ENCODE data around the gene WBP1L.

Gene WBP1L

DNA sequence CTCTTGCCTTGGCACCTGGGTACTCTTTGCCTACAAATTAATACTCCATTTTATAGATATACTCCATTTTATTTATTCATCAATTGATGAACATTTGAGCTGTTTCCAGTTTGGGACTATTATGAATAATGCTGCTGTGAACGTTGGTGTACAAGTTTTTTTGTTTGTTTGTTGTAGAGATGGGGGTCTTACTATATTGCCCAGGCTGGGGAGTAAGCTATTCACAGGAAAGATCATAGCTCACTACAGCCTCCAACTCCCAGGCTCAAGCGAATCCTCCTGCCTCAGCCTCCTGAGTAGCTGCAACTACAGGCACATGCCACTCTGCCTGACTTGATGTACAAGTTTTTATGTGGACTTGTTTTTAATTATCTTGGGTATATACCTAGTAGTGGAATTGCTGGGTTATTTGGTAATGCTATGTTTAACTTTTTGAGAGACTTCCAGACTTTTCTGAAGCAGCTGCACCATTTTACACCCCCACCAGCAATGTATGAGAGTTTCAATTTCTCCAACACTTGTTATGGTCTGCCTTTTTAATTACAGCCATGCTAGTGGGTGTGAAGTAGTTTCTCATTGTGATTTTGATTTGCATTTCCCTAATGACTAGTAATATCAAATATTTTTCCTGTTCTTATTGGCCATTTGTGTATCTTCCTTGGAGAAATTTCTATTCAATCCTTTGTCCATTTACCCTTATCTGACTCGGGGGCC is 15.9 kb downstream of the WBP1L start:
- DNase-seq, result no peak

DNA sequence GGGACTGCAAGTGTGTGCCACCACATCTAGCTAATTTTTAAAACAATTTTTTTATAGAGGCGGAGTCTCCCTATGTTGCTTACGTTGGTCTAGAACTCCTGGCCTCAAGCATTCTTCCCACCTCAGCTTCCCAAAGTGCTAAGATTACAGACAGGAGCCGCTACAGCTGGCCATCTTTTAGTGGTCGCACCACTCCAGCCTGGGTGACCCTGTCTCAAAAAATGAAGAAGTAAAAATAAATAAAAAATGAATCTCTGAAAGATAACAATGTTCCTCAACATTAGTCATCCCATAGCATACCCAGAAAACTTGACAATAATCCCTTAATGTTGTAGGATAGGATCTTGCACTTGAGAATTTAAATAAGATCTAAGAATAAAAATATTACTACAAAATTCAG is 18.2 kb downstream of the WBP1L start:
- DNase-seq, result no peak

DNA sequence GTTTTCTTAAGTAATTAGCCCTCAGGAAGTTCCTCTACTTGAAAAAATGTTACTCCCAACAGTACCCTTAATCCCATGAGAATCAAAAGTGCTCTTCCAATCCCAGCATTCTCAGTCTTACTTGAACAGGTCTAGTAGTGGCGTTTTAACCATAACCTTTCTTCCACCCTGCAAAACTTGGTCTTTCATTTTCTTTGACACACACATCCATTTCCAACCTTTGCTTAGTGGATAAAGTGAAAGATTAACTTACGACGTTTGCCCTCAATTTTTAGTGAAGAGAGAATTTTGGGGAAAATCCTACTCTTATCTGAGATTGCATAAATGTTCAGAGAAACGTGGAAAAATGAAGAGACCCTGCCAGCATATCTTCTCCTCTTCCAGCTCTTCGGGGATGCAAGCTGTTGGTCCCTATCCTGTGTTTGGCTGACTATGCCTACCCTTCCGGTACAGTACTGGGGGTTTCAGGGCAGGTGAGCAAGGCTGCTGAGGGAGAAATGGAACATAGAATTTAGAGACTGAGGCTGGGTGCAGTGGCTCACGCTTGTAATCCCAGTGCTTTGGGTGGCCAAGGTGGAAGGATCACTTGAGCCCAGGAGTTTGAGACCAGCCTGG is 18.8 kb downstream of the WBP1L start:
- DNase-seq, result no peak

DNA sequence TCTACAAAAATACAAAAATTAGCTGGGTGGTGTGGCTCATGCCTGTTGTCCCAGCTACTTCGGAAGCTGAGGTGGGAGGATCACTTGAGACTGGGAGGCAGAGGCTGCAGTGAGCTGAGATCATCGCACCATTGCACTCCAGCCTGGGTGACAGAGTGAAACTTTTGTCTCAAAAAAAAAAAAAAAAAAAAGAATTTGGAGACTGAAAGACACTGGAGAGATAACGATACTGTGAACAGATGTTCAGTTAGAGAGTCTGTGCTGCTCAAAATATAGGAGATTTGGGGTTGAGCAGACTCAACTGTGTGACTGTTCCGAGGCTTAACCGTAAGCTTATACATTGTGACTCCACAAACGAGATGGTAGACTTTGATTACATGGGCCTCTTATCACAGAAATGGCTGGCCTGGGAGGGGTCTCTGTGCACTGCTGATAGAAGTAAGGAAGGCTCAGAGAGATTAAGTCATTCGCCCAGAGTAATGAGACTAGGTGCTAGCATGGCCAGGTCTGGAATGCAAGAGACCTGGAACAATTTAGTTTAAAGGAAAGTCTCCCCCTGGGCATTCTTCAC is 19.4 kb downstream of the WBP1L start:
- no peak for DNase-seq

DNA sequence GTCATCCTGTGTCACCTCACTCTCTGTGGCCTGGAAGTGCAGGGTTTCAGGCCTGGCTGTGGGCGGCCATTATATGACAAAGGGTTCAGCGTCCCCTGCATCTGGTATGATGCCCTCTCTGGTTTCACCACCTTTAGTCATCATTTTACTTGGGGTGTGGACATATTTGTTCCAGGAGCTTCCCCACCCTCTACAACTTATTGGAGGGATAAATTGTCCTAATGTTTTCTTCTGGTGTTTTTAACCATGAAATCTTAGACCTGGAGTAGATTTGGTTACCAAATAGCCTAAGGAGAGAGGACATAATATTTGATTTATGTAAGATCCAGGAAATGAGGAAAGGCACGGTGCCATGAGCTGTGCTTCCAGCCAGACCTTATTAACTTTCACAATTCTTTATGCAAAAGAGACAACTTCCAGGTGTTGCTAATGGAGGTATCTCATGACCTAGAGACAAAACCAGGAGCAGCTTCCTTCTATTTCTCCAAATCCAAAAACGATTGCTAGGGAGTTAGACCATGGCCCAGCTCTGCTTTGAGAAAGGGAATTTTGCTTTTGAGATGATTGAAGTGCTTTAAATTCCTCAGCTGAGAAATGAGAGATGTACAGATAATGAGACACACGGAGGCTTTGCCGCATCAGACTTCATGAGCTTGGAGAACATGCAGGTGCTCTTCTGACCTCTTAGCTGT is 20.9 kb downstream of the WBP1L start:
- no peak for DNase-seq

DNA sequence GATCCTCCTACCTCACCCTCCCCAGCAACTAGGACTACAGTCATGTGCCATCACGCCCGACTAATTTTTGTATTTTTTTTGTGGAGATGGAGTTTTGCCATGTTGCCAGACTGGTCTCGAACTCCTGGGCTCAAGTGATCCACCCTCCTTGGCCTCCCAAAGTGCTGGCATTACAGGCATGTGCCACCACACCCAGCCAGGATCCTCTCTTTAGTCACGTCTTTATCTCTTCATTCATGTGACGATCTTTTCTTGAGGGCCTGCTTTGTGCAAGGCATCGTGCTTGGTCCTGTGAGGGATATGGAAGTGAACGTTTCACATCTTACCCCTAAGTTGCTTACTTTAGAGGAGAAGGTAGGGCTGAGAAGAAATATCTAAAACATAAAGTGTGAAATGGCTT is 21.6 kb downstream of the WBP1L start:
- DNase-seq, result no peak

DNA sequence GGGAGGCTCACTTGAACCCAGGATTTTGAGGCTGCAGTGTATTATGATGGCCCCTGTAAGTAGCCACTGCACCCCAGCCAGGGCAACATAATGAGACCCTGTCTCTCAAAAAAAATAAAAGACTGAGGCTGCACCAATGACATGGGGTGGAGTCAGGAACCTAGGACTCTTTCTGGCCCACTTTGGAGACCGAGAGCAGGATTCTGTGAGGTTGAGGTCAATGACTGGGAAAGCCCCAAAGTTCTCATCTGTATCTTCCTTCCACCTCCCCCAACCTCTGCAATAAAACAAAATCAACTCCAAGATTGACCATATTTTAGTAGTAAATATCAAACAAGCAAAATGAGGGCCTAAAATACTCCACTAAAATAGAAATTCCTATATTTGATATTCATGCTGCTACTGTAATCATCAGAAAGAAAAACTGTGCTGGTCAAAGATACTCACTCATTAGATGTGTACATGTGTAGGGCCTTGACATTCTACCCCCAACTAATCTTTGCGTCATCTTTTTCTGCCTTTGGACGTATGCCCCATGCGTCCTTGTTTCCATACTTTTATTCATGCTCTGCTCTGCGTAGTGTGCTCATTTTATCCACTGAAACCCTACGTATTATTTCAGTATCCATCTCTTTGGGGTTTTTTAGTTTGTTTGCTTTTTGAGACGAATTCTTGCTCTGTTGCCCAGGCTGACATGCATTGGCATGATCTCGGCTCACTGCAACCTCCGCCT is 23.8 kb downstream of the WBP1L start:
- no peak for DNase-seq

DNA sequence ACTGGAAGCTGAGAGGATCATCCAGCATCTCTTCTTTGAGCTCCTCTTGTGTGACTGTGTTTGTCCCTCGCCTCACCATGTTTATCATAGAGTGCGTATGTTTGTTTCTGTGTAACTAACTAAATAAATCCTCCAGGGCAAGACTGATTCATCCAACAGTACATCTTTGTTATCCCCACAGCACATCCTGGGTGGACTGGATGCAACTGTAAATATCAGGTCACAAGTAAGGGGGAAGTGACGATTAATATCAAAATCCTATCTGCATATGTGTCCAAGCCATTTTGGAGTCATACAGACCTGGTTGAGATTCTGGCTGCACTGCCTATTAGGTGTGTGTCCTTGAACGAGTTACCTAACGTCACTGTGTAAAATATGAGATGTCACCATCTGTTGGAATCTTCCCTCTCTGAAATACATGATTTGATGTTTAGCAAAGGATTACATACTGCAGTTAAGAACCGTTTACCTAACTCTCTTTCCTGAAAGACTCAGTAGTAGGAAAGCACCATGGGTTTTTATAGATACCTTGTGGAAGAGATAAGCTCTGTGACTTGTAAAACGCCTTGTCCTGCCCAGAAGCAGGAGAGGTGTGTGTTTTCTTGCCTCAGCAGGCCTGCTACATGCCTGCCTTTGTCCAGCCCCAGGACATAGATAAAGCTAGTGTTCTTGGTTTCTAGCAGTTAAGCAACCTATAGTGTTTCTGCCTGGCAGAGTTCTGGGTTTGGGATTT is 25.8 kb downstream of the WBP1L start:
- no peak for DNase-seq

DNA sequence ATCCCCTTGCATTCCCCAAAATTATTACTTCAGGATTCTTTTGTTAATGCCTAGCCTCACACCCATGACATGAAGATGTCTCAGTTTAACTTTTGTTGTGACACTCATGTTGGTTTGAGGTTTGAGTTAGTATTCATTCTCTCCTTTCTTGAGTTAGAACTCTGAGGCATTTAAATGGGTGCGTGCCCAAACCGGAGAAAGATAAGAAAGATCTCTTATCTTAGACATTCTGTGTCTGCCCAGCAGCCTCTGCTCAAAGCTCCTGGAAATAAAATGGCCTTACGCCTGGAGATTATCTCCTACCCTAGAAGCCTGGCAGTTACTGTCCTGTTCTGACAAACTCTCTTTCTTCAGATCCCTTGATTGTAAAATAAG is 26.3 kb downstream of the WBP1L start:
- no peak for DNase-seq

DNA sequence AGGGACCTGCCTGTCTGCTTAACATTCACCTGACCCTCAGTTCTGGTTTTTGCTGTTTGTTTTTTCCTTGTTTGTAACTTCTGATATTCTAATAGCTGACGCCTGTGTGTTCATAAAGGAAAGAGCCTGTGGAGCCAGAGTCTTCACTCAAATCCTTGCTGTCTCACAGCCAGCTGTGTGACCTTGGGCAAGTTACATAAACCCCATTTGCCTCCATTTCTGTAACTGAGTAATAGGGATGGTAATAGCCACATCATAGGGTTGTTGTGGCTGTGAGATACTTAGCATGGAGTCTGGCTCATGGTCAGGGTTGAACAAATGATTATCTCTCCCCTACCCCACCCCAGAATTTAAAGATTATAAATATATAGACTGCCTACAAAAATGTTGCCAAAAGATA is 27.0 kb downstream of the WBP1L start:
- DNase-seq, result no peak

DNA sequence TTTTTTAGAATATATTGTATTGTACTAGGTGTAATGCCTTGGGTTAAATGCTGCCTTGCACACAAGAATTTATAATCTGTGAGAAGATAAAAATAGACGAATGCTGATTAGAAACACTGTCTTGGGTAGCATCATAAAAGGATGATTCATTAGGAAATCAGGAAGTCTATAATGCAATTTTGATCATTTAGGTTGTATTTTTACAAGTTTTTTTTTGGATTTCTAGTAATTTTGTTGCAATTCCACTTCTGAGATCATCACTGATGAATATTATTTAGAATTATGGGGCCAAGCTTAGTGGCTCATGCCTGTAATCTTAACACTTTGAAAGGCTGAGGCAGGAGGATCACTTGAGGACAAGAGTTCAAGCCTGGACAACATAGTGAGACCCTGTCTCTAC is 29.6 kb downstream of the WBP1L start:
- DNase-seq, result no peak

DNA sequence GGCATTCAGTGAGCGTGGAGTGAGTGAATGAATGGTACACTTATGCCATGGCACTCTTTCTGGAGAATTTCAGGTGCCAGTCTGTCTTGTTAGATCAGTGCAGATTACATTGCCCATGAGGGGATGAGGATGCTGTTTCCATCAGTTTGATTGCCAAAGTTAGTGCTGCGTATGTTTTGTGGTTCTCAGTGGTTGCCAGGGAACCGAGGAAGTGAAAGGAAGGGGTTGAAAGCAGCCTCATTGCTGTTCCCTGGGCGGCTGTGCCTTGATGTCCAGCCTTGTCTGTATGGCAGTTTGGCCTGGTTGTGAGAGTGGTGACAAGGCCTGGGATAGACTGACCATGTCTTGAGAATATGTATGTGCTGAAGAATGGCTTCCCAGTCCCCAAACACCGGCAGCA is 30.2 kb downstream of the WBP1L start:
- DNase-seq, result no peak

DNA sequence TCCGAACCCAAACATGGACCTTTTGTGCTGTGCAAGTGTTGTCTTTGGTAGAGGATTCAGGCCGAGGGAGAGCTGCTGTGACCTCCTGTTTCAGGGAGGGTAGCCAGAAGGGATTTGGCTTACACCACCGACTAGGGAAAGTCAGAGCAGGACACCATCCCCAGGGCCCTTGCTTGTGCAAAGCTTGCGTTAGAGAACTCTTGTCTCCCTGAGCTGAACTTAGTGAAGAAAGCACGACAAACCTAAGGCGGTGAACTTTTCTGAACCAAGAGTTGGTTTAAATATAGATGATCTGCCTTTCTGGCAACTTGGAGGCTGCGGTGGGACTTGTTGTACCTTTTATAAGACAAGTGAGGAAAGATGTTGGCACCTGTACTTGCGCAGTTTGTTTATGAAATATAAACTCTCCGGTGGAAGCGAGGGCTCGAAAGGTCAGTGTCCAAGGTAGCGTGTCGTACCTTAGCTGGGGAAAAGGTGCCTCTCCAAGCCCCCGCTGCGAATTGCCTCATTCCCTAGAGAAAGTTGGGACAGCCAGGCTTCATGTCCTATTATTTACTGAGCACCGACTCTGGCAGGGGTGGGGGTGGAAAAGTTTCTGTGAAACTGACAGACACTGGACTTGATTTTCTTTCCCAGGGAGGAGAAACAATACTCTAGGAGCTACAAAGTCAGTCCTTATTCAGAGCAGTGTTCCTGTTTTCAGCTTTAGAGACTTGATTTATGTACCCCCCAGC is 31.6 kb downstream of the WBP1L start:
- no peak for DNase-seq

DNA sequence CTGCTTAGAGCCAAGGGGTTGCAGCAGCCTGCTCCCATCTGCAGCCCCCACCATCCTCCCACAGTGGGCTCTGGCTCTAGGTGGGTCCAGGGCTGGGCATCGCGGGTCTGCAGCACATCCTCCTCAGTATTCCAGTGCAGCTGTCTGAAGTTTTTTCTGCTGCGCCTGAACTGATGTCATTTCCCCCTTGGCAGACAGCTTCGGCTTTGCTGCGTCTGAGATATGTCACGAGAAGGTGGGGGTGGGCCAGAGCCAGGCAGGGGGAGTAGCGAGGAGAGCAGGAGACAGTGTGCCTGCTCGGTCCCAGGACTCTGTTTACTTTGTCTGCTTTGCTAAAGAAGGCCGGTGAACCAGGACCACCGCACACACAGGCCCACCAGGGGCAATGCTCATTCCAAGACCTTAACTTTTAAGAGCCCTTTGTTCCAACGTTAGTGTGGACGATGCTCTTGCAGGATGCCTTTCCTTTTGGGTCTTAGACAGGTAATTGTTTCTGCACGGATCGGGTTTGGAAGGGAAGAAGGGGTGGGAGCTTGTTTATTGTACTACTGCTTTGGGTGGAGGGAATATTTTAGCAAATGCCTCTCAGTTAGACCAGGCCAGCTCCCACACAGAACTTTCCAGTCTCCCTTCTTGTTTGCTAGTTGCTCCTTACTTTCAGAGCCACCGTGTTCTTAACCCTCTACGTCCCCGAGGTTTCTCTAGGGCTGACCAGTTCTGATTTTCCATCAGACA is 32.4 kb downstream of the WBP1L start:
- peak; percentile 10 for DNase-seq

DNA sequence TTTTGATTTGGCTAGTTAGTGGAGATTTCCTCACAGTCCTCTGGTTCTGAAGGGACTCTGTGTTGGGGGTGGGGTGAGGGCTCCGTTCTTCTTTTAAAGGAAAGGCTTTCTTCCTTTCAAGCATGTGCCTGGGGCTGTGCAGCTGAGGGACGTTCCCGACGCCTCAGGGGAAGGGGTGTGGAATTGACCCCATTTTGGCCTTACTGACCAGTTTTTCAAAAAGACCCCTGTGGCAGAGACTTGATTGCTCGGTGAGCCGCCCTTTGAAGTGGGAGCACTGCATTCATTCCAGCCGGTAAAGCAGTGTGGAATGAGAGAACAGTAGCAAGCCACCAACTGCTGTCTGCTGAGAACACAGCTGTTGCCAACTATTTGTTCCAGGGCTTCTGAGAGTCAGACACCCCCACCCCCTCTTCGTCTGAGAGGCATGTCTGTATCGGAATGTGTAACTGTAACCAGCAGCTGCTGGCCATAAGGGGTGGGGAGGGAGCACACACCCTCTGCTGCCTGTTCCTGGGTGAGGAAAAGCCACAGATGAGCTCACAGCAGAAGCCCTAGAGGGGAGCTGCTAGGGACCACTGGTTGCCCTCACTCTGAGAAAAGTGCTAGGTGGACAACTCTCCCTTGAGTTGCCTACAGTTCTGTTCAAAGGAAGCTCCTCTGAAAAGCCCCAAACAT is 33.2 kb downstream of the WBP1L start:
- no peak for DNase-seq

DNA sequence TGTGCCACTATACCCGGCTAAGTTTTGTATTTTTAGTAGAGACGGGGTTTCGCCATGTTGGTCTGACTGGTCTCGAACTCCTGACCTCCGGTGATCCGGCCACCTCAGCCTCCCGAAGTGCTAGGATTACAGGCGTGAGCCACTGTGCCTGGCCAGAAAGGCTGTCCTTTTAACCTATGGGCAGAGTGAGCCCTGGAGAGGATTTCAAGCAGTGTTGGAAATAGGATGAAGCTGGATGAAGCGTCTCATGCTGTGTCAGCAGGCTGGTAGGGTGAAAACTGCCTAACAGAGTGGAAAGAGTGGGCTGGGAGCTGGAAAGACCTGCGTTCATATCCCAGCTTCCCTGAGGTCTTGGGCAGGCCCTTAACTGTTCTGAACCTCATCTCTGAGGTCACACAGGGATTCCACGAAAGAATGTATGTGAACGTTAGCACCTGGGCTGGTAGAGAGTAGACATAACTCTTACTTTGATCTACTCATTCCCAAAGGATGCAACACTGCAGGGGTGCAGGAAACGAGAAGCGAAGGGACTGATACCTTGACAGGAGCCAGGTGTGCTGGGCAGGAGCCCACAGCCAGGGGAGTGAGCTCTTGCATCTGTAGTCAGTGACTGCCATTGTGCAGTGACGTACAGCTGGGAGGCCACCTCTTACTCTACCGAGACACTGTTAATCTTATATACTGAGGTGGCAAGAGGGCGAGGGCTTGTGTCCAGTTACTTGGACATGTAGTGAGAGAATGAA is 34.1 kb downstream of the WBP1L start:
- DNase-seq, result no peak

DNA sequence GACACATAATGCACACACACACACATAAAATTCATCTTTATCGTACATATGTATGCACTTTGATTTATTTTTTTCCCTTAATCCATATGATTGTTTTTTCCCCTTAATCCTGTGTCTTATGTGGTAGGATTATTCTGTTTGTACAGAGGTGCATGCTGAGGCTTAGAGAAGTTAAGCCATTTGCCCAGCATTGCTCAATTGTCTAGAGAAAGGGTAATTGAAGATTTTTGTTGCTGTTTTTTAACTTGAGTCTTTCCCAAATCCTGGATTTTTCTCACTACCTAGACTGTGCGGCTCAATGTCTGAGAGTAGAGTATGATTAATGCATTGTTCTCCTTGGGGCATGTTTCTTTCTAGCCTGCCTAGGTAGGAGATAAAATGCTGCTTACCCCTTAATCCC is 35.0 kb downstream of the WBP1L start:
- no peak for DNase-seq

DNA sequence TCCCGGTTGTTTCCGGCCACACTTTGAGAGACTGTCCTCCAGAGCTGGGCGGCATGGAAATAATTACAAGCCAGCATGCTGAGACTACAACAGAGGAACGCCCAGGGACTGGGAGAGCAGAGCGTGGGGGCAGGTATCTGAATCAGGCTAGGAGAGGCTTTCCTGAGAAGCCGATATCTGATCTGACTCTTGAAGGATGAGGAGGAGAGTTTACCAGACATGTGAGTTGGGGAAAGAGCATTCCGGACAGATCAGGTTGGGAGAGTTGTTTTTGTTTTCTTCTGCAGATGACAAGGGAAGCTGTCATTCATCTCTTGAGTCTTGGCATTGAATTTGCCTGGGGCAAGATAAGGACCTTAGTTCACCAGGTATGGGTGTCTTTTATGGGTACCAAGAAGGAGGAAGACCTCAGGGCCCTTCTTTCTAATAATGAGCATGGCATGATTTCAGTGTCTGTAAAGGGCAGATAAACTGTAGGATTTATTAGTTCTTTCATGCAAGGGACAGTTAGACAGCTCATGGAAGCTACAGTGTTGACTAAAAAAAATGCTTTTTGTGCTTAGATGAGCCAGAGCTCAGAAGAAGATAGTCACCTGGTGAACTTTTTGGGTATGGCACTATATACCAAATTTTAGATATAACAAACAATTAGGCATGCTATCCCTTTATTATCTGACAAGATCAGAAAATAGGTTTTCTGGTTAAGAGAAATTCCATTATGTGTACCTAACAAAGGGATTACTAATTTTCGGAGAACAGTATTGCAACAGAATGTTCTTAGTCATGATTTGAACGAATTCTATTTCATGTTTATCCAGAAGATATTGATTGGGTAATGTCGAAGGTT is 36.2 kb downstream of the WBP1L start:
- DNase-seq, result no peak

DNA sequence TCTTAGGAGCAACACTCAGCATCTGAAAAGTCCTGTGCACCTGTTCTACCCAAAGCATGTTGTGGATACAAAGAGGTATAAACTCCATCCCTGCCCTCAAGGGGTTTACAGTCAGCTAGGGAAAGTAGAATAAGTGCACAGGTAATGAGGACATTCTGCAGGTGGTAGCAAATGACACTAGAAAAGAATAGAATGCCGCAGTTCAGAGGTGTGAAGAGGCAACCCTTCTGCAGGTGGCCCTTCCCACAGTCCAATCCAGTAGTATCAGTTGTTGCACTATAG is 36.7 kb downstream of the WBP1L start:
- DNase-seq, result no peak
